K562 (cell line): ENCODE data around the gene HDAC10. TPM values are rescaled to one million over a fixed set of nuclear protein-coding genes. Genes with fewer than 3 reads are reported as not detected.

Experiments
- ATAC-seq: fragments of 200-7000 bp; cut with Tn5 transposase; 3 replicates; pipeline ENCODE4 v1.9.1; 2020; ENCODE audit warnings: moderate library complexity
- BruUV-seq: library from RNA; stranded (reverse); fragments of 400-500 nt; replicated peaks from 2 replicates; lab custom pipeline; 2021; lab: Mats Ljungman, UMichigan
- CTCF ChIA-PET: fragments of 300-600 bp; formaldehyde crosslinking; extraction: SDS; loops from one replicate; lab custom pipeline; 2021; ENCODE audit warnings: low intra/inter-chr PET ratio; lab: Yijun Ruan, JAX
- POLR2A ChIA-PET: fragments of 300-600, 350-650 bp; sonication (Branson Sonifier 250); formaldehyde crosslinking; extraction: SDS; loops from one replicate; lab custom pipeline; 2021; ENCODE audit warnings: antibody characterized with exemption, inconsistent platforms; lab: Yijun Ruan, JAX
- DNase-seq, 4 experiments: peaks; one replicate each; pipeline versions ENCODE4 v3.0.0 to v3.0.0-alpha.2; 2011 to 2018; ENCODE audit warnings: low spot score in 3 of 4, mixed read lengths in 3 of 4; ENCODE audit errors: extremely low read depth in 1 of 4
- FAIRE-seq: peaks from 2 replicates; lab custom pipeline; 2011; peaks lifted over from hg19 to GRCh38; lab: Jason Lieb, UNC
- H2AFZ ChIP-seq: 2 replicates; pipeline ENCODE4 v1.6.0; 2011; ENCODE audit warnings: low read depth, low read length, control low read depth, inconsistent platforms
- H3K27ac ChIP-seq: fragments of 200-600 bp; 3 replicates; pipeline ENCODE4 v1.8.0; 2011; ENCODE audit warnings: low read depth, mild to moderate bottlenecking, control low read depth, inconsistent platforms, low read length, moderate library complexity, mixed read lengths; ENCODE audit errors: extremely low read depth
- H3K27me3 ChIP-seq, 2 experiments: fragments of 300-600 bp in 1 of 2; 2 replicates in 1 of 2; 3 replicates in 1 of 2; pipeline versions ENCODE4 v1.6.0 to v1.8.0; 2011; ENCODE audit warnings: inconsistent platforms in 2 of 2, low read length in 2 of 2, mild to moderate bottlenecking in 1 of 2, mixed read lengths in 1 of 2, moderate library complexity in 1 of 2; ENCODE audit not compliant: control insufficient read depth in 2 of 2, insufficient read depth in 2 of 2
- H3K36me3 ChIP-seq: fragments of 300-600 bp; 3 replicates; pipeline ENCODE4 v1.8.0; 2011; ENCODE audit warnings: mild to moderate bottlenecking, low read length, inconsistent platforms; ENCODE audit not compliant: control insufficient read depth, insufficient read depth
- H3K4me1 ChIP-seq, 2 experiments: fragments of 200-600 bp in 1 of 2; replicated peaks in 1 of 2; 2 replicates in 1 of 2; 3 replicates in 1 of 2; pipeline versions ENCODE4 v1.5.1 to v1.8.0; 2011; ENCODE audit warnings: inconsistent platforms in 2 of 2, low read length in 2 of 2, mild to moderate bottlenecking in 1 of 2, mixed read lengths in 1 of 2, moderate library complexity in 1 of 2; ENCODE audit not compliant: control insufficient read depth in 2 of 2, insufficient read depth in 2 of 2
- H3K4me2 ChIP-seq: 2 replicates; pipeline ENCODE4 v1.6.1; 2011; ENCODE audit warnings: low read length, control low read depth, inconsistent platforms, mixed read lengths; ENCODE audit not compliant: insufficient read depth
- H3K4me3 ChIP-seq: fragments of 200-600 bp; sonication (generic), shearing (Covaris generic); 2 replicates; pipeline ENCODE4 v1.5.1; 2016; ENCODE audit warnings: control low read depth, inconsistent platforms
- H3K79me2 ChIP-seq: fragments of 200-600 bp; 3 replicates; pipeline ENCODE4 v1.8.0; 2011; ENCODE audit warnings: low read length, inconsistent platforms; ENCODE audit not compliant: control insufficient read depth, insufficient read depth
- H3K9ac ChIP-seq, 2 experiments: 2 replicates each; pipeline versions ENCODE4 v1.6.0 to v1.6.1; 2011; ENCODE audit warnings: low read depth in 2 of 2, low read length in 2 of 2, control low read depth in 1 of 2, inconsistent platforms in 1 of 2, mild to moderate bottlenecking in 1 of 2, mixed read lengths in 1 of 2; ENCODE audit not compliant: insufficient read depth in 1 of 2
- H3K9me1 ChIP-seq: one replicate; pipeline ENCODE4 v1.6.0; 2011; ENCODE audit warnings: inconsistent platforms, mild to moderate bottlenecking, low read length, moderate library complexity; ENCODE audit not compliant: control insufficient read depth, insufficient read depth
- H3K9me3 ChIP-seq: replicated peaks from 2 replicates; pipeline ENCODE4 v1.5.1; 2011; ENCODE audit warnings: low read depth, low read length, inconsistent platforms; ENCODE audit not compliant: control insufficient read depth, insufficient read depth
- H4K20me1 ChIP-seq: replicated peaks from 2 replicates; pipeline ENCODE4 v1.6.1; 2011; ENCODE audit warnings: low read length, inconsistent platforms, mixed read lengths; ENCODE audit not compliant: control insufficient read depth, insufficient read depth
- EGR1 ChIP-seq: fragments of 450-650 bp; conservative IDR thresholded peaks from 2 replicates; pipeline ENCODE4 v1.6.1; 2017; ENCODE audit warnings: mild to moderate bottlenecking
- MXD1 ChIP-seq: fragments of 250-450 bp; sonication (Bioruptor Pico); IDR thresholded peaks from 2 replicates; pipeline ENCODE4 v1.8.0; 2021; ENCODE audit warnings: borderline replicate concordance, mild to moderate bottlenecking, moderate library complexity; ENCODE audit not compliant: poor library complexity, severe bottlenecking
- ZNF609 ChIP-seq: sonication (generic); formaldehyde crosslinking; IDR thresholded peaks from 2 replicates; pipeline ENCODE4 v1.8.1; 2023; ENCODE audit warnings: missing genetic modification reagents, mild to moderate bottlenecking, borderline replicate concordance
- WGBS: fragments of 100-300 bp; shearing (Covaris generic); methylation state at CpG from one replicate; pipeline ENCODE4 v1.1.6; 2016; ENCODE audit warnings: low coverage, mixed read lengths; ENCODE audit not compliant: insufficient coverage; ENCODE audit errors: missing lambda C conversion rate; 5-methylcytosine and 5-hydroxymethylcytosine counted together
- in situ Hi-C: fragments of 300-500 bp; cut with MboI; formaldehyde crosslinking; loops from 4 replicates; pipeline ENCODE4 v1.15.0; 2018; ENCODE audit warnings: inconsistent platforms, mixed read lengths
- intact Hi-C: fragments of 100-400 bp; cut with micrococcal nuclease; formaldehyde crosslinking; loops from 2 replicates; pipeline ENCODE4 v1.14.2; 2022
- polyA plus RNA-seq, 8 experiments: library from polyadenylated mRNA; depleted of rRNA in 4 of 8; stranded (reverse) in 5 of 8; unstranded in 3 of 8; fragments of >200 nt; fragmentation: Nextera tagmentation in 2 of 8; fragmentation: Illumina TruSeq in 1 of 8; extraction: Ambion mirVana in 2 of 8; extraction: Trizol in 1 of 8; gene quantifications; 2 replicates each; pipeline versions ENCODE4 v1.2.1 to v1.2.3, GENCODE V29; 2011 to 2014; ENCODE audit warnings: inconsistent platforms in 1 of 8, missing spikeins in 1 of 8
- total RNA-seq, 7 experiments: library from RNA; depleted of rRNA in 6 of 7; stranded (reverse); fragments of >200 nt in 6 of 7; fragmentation: Illumina TruSeq in 2 of 7; extraction: Trizol in 2 of 7; gene quantifications; 2 replicates each; pipeline versions ENCODE4 v1.2.1 to v1.2.3, GENCODE V29; 2011 to 2021; ENCODE audit warnings: low replicate concordance in 1 of 7

Gene HDAC10
- total and polyA plus RNA-seq, 9 of the 15 experiments (the other 6 are each of a cell fraction or from before 2014, with no cell fraction given) = 0.10 to 44.2 (median 6.5) TPM

GRCh38 chr22:50275181-50276055 is 24.4 kb upstream of the HDAC10 start:
- Histone ChIP-seq H3K36me3 (peaks cover 35% of the 10 kb centered on the region; the same call in 1 of the 3 replicates), H3K79me2 (no peaks in the 10 kb centered on the region), H3K9ac (no peak overlapping the region), H3K9me1 (no peaks in the 10 kb centered on the region), H3K4me3 (no peak overlapping the region), H2AFZ (no peak overlapping the region), H3K27ac (no peak overlapping the region), H3K27me3 (no peaks in the 10 kb centered on the region), H4K20me1 (no peaks in the 10 kb centered on the region), H3K4me2 (no peak overlapping the region), H3K9me3 (no peaks in the 10 kb centered on the region), H3K4me1 (peaks cover 0 to 48% of the 10 kb centered on the region in 2 experiments; a peak in 3 of 5 replicates)
- intact Hi-C loops (loop anchor here (2.0 kb wide), 1 partner anchor 67 kb away; the partner anchor contains the start of gene PPP6R2), in situ Hi-C loops (no loop called here)
- ChIA-PET CTCF (interaction anchor here (1.3 to 2.4 kb wide), 2 partner anchors 65 to 67 kb away, joined by 4 to 8 read pairs; partner anchors contain the start of gene PPP6R2), POLR2A (no interaction called here)
- BruUV-seq = no TSS peak
- ATAC-seq = no peak
- TF ChIP-seq ZNF609 (no peak), EGR1 (peak; percentile 32), MXD1 (CRISPR knock-in tag) (no peak)
- no peak for DNase-seq
- 96% methylated on average over 10 of the region's 43 CpGs for WGBS
- no peak for FAIRE-seq
